Tibial nerve (tissue), 4 donors: ENCODE results near the gene TLE1. TPM values are rescaled to one million over a fixed set of nuclear protein-coding genes. Genes with fewer than 3 reads are reported as not detected.

Experiments
- DNase-seq, 2 donors: peaks; one replicate each; pipeline ENCODE4 v3.0.0-alpha.2; 2019; ENCODE audit warnings: low spot score in 2 of 2
- H3K27ac ChIP-seq, 4 donors: fragments of 200-600 bp; sonication (generic) in 3 of 4; one replicate each; pipeline ENCODE4 v1.5.1; 2017 to 2019; ENCODE audit warnings: mild to moderate bottlenecking in 1 of 4
- H3K27me3 ChIP-seq, 2 donors: fragments of 200-600 bp; sonication (generic) in 1 of 2; one replicate each; pipeline versions ENCODE4 v1.5.1 to v1.6.0; 2017 to 2019
- H3K36me3 ChIP-seq, 3 donors: fragments of 200-600 bp; sonication (generic); one replicate each; pipeline ENCODE4 v1.5.1; 2018 to 2019
- H3K4me1 ChIP-seq, 4 donors: fragments of 200-600 bp; sonication (generic) in 3 of 4; one replicate each; pipeline ENCODE4 v1.5.1; 2017 to 2019
- H3K4me3 ChIP-seq, 4 donors: fragments of 200-600 bp; sonication (generic) in 3 of 4; one replicate each; pipeline ENCODE4 v1.5.1; 2017 to 2019; ENCODE audit warnings: mild to moderate bottlenecking in 1 of 4, moderate library complexity in 1 of 4
- H3K9me3 ChIP-seq, 4 donors: fragments of 200-600 bp; sonication (generic) in 3 of 4; one replicate each; pipeline ENCODE4 v1.5.1; 2017 to 2019
- EP300 ChIP-seq, 2 donors: sonication (generic); formaldehyde crosslinking; IDR thresholded peaks; one replicate each; pipeline ENCODE4 v1.6.1; 2017; ENCODE audit warnings: antibody characterized with exemption in 2 of 2, mild to moderate bottlenecking in 1 of 2
- POLR2A ChIP-seq, 2 donors: fragments of 450-650 bp; IDR thresholded peaks; one replicate each; pipeline ENCODE4 v1.6.1; 2017; ENCODE audit warnings: antibody characterized with exemption in 2 of 2, mild to moderate bottlenecking in 2 of 2, moderate library complexity in 2 of 2
- WGBS, 2 donors: methylation state at CpG; one replicate each; pipeline ENCODE4 v1.1.5; 2018; 5-methylcytosine and 5-hydroxymethylcytosine counted together
- total RNA-seq, 4 donors: library from RNA; depleted of rRNA; stranded (reverse); fragments of >200 nt; gene quantifications; one replicate each; pipeline ENCODE4 v1.1.0, GENCODE V29; 2016
- TF ChIP-seq, protein P1 (sequence below), 5 experiments: fragments of 200-600 bp in 3 of 5; fragments of 450-650 bp in 2 of 5; sonication (generic) in 3 of 5; IDR thresholded peaks; one replicate each; pipeline ENCODE4 v1.5.1; 2016 to 2019; ENCODE audit warnings: antibody characterized with exemption in 5 of 5, mild to moderate bottlenecking in 3 of 5, moderate library complexity in 2 of 5

Gene TLE1
- total RNA-seq, 4 donors from 2014 or later, result 81.8 to 107 (median 94.7) TPM

DNA sequence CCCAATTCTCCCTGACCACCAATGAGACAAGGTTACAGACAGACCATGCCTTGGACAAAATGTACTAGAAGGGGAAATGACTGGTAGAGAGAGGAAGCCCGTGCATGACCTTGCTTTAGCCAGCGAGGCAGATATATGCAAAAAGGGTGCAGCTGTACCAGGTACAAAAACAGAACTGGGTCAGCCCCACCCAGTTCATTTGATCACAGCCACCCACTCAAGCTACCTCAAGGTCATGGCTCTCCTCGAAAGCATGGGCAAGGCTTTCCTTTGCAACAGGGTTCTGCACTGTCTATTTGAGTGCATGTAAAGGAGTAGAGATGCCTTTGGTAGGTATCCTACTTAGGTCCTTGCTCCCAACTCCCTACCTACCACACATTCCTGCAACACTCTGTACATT is 33.3 kb downstream of the TLE1 start:
- H3K27ac ChIP-seq, result peak overlapping the region in 1 of 4 donors; percentile 54
- no peak for DNase-seq
- H3K9me3 ChIP-seq, result no peaks in the 10 kb centered on the region
- H3K4me1 ChIP-seq, result peaks cover 0 to 38% (median 21%) of the 10 kb centered on the region in 4 donors
- 21 to 40% methylated on average over 3 of the region's 3 CpGs for WGBS, 2 donors
- TF ChIP-seq POLR2A (IDR thresholded peaks at IDR 0.05) (no peak), EP300 (IDR thresholded peaks at IDR 0.05) (no peak)
- TF ChIP-seq, protein P1, sequence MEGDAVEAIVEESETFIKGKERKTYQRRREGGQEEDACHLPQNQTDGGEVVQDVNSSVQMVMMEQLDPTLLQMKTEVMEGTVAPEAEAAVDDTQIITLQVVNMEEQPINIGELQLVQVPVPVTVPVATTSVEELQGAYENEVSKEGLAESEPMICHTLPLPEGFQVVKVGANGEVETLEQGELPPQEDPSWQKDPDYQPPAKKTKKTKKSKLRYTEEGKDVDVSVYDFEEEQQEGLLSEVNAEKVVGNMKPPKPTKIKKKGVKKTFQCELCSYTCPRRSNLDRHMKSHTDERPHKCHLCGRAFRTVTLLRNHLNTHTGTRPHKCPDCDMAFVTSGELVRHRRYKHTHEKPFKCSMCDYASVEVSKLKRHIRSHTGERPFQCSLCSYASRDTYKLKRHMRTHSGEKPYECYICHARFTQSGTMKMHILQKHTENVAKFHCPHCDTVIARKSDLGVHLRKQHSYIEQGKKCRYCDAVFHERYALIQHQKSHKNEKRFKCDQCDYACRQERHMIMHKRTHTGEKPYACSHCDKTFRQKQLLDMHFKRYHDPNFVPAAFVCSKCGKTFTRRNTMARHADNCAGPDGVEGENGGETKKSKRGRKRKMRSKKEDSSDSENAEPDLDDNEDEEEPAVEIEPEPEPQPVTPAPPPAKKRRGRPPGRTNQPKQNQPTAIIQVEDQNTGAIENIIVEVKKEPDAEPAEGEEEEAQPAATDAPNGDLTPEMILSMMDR (IDR thresholded peaks at IDR 0.05), result no peak
- peaks cover 0 to 13% (median 5%) of the 10 kb centered on the region in 3 donors for H3K36me3 ChIP-seq
- H3K27me3 ChIP-seq, result no peaks in the 10 kb centered on the region
- H3K4me3 ChIP-seq, result no peak overlapping the region

DNA sequence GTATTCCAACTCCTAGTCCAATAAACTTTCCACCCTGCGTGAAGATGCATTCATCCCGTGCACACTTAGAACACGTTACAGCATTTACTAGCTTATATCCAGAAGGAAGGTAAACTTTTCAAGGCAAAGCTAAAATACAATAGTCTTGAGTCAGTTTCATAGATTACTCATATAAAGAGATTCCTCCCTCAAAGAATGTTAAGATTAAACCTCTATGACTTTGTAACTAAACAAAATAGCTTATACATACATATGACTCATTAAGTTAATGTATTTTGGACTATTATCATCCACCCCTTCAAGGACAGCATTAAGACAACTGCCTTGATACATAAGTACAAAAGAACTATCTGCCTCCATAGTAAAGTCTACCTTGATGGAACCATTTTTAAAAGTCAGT is 36.1 kb downstream of the TLE1 start:
- peaks cover 0 to 48% (median 21%) of the 10 kb centered on the region in 4 donors for H3K4me1 ChIP-seq
- H3K9me3 ChIP-seq, result no peaks in the 10 kb centered on the region
- peaks cover 0 to 29% (median 5%) of the 10 kb centered on the region in 3 donors for H3K36me3 ChIP-seq
- 93 to 95% methylated on average over 3 of the region's 3 CpGs for WGBS, 2 donors
- no peak overlapping the region for H3K27ac ChIP-seq
- H3K27me3 ChIP-seq, result no peaks in the 10 kb centered on the region
- no peak for DNase-seq
- no peak overlapping the region for H3K4me3 ChIP-seq
- TF ChIP-seq EP300 (IDR thresholded peaks at IDR 0.05), result no peak
- TF ChIP-seq POLR2A (IDR thresholded peaks at IDR 0.05), result no peak
- TF ChIP-seq, protein P1 (IDR thresholded peaks at IDR 0.05), result no peak

DNA sequence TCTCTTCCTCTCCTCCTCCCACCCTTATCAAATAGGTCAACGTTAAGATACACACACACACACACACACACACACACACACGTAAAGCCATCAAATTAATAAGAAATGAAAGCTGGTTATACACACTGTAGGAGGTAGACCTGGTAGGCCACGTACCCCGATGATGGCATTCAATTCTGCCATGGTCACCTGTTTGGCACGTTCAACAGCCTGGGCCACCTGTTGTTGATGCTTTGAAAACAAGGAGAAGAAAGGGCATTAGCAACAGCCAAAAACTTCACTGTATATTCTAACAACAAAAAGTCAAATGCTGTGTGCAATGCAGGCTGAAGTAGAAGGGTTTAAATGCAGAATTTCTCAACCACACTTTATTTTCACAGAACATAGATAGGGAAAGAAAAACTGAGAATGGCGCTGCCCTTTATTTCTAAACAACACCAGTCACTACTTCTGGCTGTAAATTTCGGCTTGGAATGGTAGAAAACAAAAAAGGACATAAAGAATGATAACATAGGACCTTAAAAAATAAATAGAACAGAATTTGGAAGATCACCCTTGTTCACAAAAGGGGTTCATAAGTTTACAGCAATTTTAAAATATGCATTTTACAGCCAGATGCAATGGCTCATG is 37.2 kb downstream of the TLE1 start:
- no peak for DNase-seq
- TF ChIP-seq EP300 (IDR thresholded peaks at IDR 0.05), result no peak
- TF ChIP-seq, protein P1 (IDR thresholded peaks at IDR 0.05), result no peak
- Histone ChIP-seq H3K36me3 (peaks cover 0 to 29% (median 5%) of the 10 kb centered on the region in 3 donors), H3K4me1 (peaks cover 0 to 40% (median 17%) of the 10 kb centered on the region in 4 donors), H3K4me3 (no peak overlapping the region), H3K9me3 (no peaks in the 10 kb centered on the region), H3K27me3 (no peaks in the 10 kb centered on the region), H3K27ac (no peak overlapping the region)
- WGBS, 2 donors, result 79 to 81% methylated on average over 7 of the region's 7 CpGs

DNA sequence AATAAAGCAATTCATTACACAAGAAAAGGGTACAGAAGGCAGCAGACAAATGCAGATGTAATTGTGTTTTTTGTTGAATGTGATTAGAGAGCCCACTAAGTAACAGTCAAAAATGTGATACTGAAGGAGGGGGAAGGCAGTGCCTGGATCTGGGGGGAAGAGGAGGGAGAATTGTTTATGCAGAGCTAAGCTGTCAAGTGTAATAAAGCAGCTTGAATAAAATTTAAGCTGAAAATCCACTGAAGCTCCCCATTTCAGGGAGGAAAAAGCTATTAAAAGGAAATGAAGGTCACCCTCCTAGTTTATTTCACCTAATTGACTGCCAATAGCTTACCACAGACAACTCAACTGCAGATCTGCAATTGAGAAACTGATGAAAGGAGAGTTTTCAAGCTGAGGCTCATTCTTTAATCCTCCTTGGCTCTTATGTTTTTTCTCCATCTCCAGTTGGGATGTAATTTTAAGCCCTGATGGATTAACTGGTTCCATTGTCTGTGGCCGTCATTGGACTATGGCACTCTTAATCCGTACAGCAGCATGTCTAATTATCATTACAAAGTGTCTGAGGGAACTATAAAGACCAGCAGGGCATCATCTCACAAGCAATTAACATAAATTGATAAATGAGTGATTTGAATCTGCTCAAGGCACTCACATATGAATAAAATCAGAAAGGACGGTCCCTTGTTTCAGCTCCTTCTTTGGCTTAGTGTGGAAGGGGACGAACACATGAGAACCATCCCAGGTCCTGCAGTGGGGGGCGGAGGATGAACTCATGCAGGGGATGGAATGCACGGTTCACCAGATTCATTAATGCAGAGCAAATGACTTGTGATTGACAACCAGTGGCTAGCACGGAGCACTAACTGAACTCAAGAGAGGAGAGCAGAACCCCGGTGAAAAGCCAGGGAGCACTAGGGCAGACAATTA is 38.5 kb downstream of the TLE1 start:
- Histone ChIP-seq H3K4me1 (peaks cover 0 to 27% (median 7%) of the 10 kb centered on the region in 4 donors), H3K27me3 (no peaks in the 10 kb centered on the region), H3K9me3 (no peaks in the 10 kb centered on the region), H3K4me3 (no peak overlapping the region), H3K36me3 (peaks cover 0 to 29% (median 5%) of the 10 kb centered on the region in 3 donors), H3K27ac (no peak overlapping the region)
- TF ChIP-seq, protein P1 (IDR thresholded peaks at IDR 0.05), result no peak
- no peak for TF ChIP-seq EP300 (IDR thresholded peaks at IDR 0.05)
- TF ChIP-seq POLR2A (IDR thresholded peaks at IDR 0.05), result no peak
- 53 to 63% methylated on average over 8 of the region's 8 CpGs for WGBS, 2 donors
- no peak for DNase-seq
